RCC 7860 (cell line): ENCODE measurements around the gene IRF3.

Source experiments
- DNase-seq: peaks from one replicate; pipeline ENCODE4 v3.0.0-alpha.2; 2015; ENCODE audit warnings: low spot score
- FAIRE-seq: peaks from 2 replicates; lab custom pipeline; 2012; peaks lifted over from hg19 to GRCh38; lab: Jason Lieb, UNC

IRF3 gene

GRCh38 chr19:49687566-49688316, 22.1 kb upstream of the IRF3 start:
- DNase-seq (no peak), FAIRE-seq (no peak)

GRCh38 chr19:49687150-49687549, 21.5 kb upstream of the IRF3 start:
- FAIRE-seq (no peak), DNase-seq (no peak)

- no peak for FAIRE-seq
- DNase-seq, result no peak
Measured at GRCh38 chr19:49686503-49687088, 20.9 kb upstream of the IRF3 start.

- DNase-seq (no peak), FAIRE-seq (no peak)
Measured at GRCh38 chr19:49685845-49686332, 20.2 kb upstream of the IRF3 start.

- FAIRE-seq, result no peak
- no peak for DNase-seq
Measured at GRCh38 chr19:49684983-49685553, 19.4 kb upstream of the IRF3 start.

- DNase-seq (no peak), FAIRE-seq (no peak)
Measured at GRCh38 chr19:49684251-49684982, 18.8 kb upstream of the IRF3 start.

- DNase-seq, result no peak
- no peak for FAIRE-seq
Measured at GRCh38 chr19:49683814-49684250, 18.2 kb upstream of the IRF3 start.

- no peak for DNase-seq
- no peak for FAIRE-seq
Measured at GRCh38 chr19:49682274-49682673, 16.6 kb upstream of the IRF3 start.

- DNase-seq, result no peak
- FAIRE-seq, result no peak
Measured at GRCh38 chr19:49681830-49682229, 16.2 kb upstream of the IRF3 start.

DNA sequence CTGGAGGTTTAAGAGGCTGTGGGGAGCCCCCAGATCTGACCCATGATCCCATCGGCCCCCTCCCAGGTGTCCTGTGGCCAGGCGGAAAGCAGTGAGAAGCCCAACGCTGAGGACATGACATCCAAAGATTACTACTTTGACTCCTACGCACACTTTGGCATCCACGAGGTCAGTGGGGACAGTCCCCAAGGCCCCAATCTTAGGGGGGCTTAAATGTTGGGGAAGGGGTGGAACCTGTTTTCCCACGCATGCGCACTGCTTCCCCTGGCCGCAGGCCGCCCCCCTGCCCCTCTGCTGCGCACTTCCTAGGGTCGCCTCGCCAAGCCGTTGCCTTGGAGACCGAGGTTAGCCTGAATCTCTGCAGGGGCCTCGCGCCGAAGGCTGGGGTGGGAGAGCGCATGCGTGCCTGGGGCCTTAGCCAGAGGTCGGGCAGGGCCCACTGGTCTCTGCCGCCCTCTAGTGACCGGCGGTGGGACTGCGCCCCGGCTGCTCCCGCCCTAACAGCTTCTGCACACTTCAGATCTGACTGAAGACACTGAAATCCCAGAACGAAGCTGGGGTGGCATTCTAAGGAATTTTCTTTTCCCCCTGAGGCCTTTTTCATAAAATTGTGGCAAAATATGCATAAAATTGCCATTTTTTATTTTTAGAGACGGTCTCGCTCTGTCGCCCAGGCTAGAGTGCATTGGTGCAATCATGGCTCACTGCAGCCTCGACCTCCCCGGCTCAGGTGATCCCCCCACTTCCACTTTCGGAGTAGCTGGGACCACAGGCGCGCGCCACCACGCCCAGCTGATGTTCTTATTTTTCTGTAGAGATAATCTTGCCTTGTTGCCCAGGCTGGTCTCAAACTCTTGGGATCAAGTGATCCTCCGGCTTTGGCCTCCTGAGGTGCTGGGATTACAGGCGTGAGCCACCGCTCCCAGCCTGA, 15.0 kb upstream of the IRF3 start:
- DNase-seq (peak; percentile 70), FAIRE-seq (no peak)

DNA sequence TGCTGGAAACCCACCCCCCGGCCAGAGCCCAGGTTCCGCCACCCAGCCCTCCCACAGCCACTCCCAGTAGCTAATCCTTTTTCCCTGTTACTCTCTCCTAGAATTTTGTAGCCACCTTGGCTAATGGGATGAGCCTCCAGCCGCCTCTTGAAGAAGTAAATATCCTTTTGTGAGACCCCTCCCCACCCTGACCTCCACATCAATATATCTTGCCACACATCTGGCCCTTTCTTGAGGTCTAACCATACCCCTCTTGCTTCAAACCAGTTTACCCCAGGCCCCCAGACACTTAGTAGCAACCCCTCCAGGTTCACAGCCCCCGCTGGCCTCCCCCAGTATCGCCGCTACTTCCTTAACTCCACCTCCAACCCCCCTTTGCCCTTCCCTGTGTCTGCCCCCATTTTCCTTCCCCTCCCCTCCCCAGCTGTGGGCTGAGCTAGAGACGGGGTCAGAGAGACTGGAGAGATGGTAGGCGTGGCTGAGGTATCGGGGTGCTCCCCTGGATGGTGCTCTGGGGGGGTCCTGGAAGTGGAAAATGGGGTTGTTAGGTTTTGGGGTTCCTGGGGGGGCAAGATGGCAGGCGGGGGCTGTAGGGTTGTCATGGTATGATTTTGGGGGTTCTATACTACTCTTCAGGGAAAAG, 14.2 kb upstream of the IRF3 start:
- FAIRE-seq (no peak), DNase-seq (no peak)

DNA sequence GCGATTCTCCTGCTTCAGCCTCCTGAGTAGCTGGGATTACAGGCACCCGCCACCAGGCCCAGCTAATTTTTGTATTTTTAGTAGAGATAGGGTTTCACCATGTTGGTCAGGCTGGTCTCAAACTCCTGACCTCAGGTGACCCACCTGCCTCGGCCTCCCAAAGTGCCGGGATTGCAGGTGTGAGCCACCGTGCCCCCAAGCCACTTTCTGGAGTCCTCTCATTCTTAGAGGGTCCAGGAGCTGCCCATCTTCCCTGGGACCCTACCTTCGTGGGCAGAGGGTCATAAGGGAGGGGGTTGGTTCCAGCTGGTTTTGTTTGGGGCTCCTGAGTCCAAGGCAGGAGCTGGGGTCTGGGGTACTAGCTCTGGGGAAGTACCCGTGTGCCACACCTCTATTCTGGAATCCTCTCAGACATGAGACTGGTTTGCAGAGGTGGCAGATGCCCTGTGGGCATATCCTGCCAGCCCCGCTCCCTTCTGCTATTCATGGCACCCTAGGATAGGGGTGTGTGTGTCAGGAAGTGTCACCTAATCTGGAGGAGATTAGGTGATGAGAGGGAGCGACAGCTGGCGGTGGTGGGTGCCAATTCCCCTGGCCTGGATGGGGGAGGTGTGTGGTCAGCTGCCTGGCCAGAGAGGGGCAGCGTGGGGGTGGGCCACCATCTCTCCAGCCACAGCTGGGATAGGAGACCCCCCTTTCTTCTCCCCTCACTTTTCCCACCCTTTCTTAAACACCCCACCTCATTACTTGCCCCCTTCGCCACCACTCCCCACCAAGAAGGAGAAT, 13.5 kb upstream of the IRF3 start:
- no peak for FAIRE-seq
- no peak for DNase-seq

- FAIRE-seq, result no peak
- peak; percentile 48 for DNase-seq
Measured at GRCh38 chr19:49677901-49678674, 12.4 kb upstream of the IRF3 start.

DNA sequence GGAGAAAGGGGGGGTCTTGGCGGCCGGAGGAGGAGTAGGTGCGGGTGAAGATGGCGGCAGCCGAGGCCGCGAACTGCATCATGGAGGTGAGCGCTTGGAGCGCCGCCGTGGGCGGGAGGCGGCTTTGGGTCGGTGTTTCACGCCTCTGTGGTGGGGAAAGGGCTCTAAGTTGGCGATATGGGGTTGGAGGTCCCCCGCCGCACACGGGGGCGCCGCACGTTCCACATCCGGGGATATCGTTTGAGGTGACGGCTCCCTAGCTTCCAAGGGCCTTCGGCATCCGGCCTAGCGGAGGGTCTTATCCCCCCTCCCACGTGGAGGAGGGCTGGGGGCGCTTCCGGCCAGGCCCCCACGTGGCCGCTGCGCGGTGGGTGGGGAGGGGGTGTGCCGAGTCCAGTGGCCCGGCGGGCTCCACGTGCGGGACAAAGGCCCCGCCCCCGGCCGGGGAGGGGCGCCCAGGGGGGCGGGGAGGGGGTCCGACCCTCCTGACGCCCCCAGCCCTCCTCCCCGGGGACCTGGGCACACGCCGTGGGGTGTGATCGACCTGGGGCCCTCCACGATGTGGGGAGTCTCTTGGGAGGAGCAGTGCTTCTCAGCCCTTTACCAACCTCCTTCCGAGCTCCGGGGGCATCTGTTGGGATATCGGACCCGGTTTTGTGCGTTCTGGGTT, 11.7 kb upstream of the IRF3 start, which contains the start of gene PRMT1:
PRMT1 (plus strand) TSS at position 41 of the 670 bp plus-strand sequence; CDS start at position 51, 10 bp downstream.
- FAIRE-seq (no peak), DNase-seq (no peak)

DNA sequence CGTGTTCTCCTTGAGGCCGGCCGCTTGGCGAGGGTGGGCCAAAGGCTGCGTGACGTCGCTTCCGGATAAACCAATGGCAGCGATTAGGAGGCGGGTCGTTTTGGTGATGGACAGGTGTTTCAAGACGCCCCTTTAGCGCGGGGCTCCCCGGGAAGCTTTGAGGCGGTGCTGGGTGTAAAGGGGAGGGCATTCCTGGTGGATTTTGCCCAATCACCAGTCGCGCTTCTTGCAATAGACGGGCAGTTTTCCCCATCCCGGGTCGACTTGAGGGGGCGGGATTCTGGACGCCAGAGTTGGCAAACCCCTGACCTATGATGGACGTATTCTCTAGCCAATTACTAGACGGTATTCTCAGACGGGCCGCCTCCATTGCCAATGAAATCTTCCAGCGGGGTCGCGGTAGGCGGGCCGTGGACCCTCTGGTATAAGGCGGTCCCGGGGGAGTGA, 11.2 kb upstream of the IRF3 start:
- DNase-seq (peak; percentile 99), FAIRE-seq (peak; percentile 93)

GRCh38 chr19:49676136-49676783, 10.6 kb upstream of the IRF3 start:
- FAIRE-seq (no peak), DNase-seq (peak; percentile 76)
